ENCODE data around the gene SPTBN1.
A peak's percentile ranks its signal among the peaks of the same experiment; 100 is the strongest.

The SPTBN1 gene

DNA sequence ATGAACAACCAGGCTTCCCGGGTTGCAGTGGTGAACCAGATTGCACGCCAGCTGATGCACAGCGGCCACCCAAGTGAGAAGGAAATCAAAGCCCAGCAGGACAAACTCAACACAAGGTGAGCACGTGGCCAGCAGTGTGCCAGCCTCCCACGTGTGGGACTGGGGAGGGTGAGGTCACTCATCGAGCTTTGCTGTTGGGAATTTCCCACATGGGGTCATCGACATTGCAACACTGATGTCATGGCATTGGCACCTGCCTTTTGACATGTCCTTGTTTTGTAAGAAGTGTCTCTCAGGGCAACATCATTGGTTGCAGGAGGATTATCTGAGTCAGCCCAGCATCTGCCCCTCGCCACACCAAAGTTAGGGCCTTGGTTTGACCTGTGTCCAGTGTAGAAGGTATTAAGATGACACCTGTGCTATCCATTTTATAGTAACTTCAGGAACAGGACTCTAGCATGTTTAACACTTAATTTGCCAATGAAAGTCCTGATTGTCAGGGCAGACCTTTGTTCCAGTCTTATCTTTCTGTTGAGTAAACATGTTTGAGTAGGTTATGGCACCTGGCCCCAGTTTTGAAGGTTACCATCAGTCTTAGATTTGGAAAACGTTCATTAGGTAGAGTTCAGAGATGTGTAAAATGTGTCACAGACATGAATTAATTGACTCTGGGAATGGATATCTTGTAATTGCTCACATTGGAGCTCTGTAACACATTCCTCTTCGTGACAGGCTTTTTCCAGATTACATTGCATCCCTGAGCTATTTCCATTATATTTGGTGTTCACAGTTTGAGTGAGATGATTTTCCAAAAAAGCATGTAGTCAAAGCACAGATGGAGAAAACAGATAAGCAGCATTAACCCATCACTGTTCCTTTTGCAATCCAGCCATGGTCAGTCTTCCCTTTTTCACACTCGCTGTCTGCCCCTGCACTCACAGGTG is 174.1 kb downstream of the SPTBN1 start:
- TF ChIP-seq CTCF (IDR thresholded peaks at IDR 0.05): no peak
- Mint-ChIP-seq H3K4me1 (peaks cover 18% of the 10 kb centered on the region), H3K27ac (no peak overlapping the region), H3K27me3 (ENCODE audit: low read depth, poor library complexity) (no peaks in the 10 kb centered on the region), H3K9me3 (no peaks in the 10 kb centered on the region), H3K4me3 (no peak overlapping the region), H3K36me3 (ENCODE audit: low read depth) (peaks cover 73% of the 10 kb centered on the region)
- no peak for DNase-seq

GRCh38 chr2:54630858-54631497 is 174.9 kb downstream of the SPTBN1 start:
- Mint-ChIP-seq H3K4me3 (no peak overlapping the region), H3K27ac (no peak overlapping the region), H3K27me3 (ENCODE audit: low read depth, poor library complexity) (no peaks in the 10 kb centered on the region), H3K36me3 (ENCODE audit: low read depth) (peaks cover 68% of the 10 kb centered on the region), H3K4me1 (peaks cover 20% of the 10 kb centered on the region), H3K9me3 (no peaks in the 10 kb centered on the region)
- TF ChIP-seq CTCF (IDR thresholded peaks at IDR 0.05): no peak
- no peak for DNase-seq

GRCh38 chr2:54631755-54632154 is 175.6 kb downstream of the SPTBN1 start:
- no peaks in the 10 kb centered on the region for H3K9me3 Mint-ChIP-seq
- DNase-seq: no peak
- H3K4me1 Mint-ChIP-seq: peaks cover 20% of the 10 kb centered on the region
- H3K27ac Mint-ChIP-seq: no peak overlapping the region
- no peak for TF ChIP-seq CTCF (IDR thresholded peaks at IDR 0.05)
- H3K36me3 Mint-ChIP-seq (ENCODE audit: low read depth): peaks cover 61% of the 10 kb centered on the region
- H3K27me3 Mint-ChIP-seq (ENCODE audit: low read depth, poor library complexity): no peaks in the 10 kb centered on the region
- no peak overlapping the region for H3K4me3 Mint-ChIP-seq

DNA sequence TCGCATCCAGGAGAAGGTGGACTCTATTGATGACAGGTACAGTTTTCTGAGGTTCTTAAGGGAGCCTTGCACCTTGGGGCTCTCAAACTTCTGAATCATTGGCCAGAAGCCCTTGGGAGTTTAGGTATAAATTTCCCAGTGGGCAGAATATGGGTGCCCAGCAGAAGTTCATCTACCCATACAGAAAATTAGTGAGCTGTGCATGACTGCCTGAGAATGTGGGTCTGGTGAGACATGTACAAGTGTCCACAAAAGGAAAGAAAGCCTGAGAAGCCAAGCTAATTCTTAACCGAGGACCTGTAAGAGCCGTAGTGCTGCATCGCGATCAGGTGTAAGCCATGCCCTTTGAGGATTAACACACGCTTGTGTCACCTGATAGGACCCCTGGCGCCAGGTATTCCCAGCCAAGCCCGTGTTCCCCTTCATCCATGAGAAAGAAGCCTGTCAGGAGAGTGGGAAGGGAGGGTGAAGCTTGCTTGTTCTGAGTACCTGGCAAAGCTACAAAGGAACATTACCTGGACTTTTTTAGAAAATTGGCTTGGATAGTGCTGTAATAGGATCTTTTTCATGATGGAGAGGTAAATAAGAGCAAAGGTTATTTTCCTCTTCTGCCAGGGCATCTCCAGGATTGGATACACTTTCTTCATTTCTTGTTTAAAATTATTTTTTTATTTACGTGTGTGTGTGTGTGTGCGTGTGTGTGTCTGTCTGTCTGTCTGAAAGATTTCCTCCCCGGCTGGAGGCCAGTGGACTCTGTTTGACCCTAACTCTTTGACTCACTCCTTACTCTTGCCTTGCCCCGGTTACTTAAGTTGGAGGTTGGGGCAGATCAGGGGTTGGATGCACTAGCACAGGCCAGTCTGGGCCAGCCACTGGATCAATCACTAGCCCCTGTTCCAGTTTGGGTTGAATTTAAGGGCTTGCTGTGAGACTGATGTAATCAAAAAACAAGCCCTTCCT is 176.9 kb downstream of the SPTBN1 start:
- Mint-ChIP-seq H3K4me3 (no peak overlapping the region), H3K4me1 (peaks cover 20% of the 10 kb centered on the region)
- DNase-seq: no peak

More for the DNA sequence above, 176.9 kb downstream of the SPTBN1 start:
- Mint-ChIP-seq H3K36me3 (ENCODE audit: low read depth) (peaks cover 59% of the 10 kb centered on the region), H3K27me3 (ENCODE audit: low read depth, poor library complexity) (no peaks in the 10 kb centered on the region), H3K9me3 (no peaks in the 10 kb centered on the region), H3K27ac (peak overlapping the region; percentile 90)
- no peak for TF ChIP-seq CTCF (IDR thresholded peaks at IDR 0.05)

Data from nephron progenitor cell (in vitro differentiated cells).